IPS DF 4.7 (cell line): ENCODE results near the gene MORC2.

ENCODE experiments used
- DNase-seq: peaks from one replicate; pipeline ENCODE4 v3.0.0-alpha.2; 2013; ENCODE audit warnings: low spot score; ENCODE audit errors: extremely low read depth

The MORC2 gene

DNA sequence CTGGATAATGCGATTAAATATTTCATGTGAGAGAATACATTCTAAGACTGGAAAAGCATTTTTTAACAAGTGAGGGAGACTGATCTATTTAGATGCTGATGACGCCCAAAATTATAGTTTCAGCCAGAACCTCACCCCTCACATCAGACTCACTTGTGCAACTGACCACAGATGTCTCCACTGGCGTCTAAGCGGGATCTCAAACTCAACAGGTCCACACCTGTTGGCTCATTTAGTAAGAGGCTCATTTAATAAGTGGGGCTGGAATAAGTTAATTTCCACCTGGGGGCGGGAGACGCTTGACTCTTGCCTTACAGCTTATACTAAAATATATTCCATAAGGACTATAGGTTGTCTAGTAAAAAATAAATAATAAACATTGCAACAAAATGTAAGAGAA is 47.5 kb downstream of the MORC2 start:
- DNase-seq: no peak

DNA sequence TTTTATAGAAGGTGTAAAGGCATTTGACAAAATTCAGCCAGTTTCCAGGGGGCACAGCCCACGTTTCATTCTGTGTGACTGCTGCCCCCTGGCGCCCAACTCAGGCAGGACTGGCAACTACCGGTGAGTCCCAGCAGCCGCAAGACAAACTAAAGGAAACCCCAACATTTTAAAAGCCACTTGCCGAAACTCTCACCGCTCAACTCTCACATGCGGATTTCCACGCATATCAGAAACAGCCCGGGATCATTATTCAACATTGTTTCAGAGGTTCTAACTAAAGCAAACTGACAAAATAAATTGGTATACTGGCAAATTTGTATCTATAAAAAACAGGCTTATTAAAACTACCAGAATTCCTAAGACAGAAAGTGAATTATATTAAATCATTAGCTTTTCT is 48.2 kb downstream of the MORC2 start:
- DNase-seq: peak; percentile 25

DNA sequence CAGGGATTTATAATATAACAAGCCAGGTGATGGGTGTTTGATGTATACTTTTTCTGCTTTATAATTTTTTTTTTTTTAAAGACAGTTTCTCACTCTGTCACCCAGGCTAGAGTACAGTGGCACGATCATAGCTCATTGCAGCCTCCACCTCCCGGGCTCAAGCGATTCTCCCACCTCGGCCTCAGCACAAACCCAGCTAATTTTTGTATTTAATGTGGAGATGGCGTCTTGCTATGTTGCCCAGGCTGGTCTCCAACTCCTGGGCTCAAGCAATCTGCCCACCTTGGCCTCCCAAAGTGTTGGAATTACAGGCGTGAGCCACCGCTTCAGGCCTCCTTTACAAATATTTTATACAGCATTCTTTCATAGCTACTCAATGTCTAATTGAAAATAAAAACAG is 48.6 kb downstream of the MORC2 start:
- DNase-seq: no peak

DNA sequence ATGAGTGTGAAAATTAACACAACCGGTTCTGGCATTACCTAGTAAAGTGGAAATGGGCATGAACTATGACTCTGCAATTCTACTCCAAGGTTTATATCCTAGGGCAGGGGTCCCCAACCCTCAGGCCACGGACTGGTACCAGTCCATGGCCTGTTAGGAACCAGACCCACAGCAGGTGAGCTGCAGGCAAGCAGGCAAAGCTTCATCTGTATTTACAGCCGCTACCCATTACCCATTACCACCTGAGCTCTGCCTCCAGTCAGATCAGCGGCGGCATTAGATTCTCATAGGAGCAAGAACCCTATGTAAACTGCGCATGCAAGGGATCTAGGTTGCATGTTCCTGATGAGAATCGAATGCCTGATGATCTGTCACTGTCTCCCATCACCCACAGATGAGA is 49.8 kb downstream of the MORC2 start:
- DNase-seq: no peak

DNA sequence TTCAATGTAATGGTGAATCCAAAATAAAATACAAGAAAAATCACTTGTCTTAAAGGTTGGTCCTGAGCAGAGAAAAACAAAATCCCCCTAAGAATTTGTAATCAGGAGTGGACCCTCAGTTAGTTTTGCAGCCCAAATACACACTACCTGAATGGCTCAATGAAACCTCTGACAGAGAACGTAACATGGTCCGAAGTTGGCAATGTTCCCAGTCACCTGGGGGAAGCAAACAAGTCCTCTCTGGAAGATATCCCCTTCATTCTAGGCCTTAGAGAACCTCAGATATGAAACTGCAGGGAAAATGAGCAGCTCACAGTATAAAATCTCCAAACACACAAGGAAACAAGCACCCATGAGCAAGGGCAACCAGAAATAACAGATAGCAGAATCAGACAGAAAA is 58.2 kb downstream of the MORC2 start:
- DNase-seq: no peak

DNA sequence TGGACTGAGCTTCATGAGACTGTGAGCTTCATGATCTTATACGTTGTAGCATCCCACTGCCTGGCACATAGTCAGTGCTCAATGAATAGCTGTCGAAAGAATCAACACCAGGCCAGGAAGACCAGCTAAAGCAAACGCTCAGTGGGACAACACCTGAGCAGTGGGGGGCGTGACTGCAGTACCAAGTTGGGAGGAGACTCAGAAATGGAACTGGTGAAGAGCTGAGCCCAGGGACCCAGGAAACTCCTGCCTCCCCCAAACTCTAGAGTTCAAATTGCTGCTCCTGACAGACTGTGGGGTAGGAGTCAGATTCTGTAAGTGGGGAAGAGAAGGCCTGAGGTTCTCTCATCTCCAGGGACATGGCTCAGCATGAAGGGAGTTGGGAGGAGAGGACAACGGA is 59.3 kb downstream of the MORC2 start:
- DNase-seq: no peak

DNA sequence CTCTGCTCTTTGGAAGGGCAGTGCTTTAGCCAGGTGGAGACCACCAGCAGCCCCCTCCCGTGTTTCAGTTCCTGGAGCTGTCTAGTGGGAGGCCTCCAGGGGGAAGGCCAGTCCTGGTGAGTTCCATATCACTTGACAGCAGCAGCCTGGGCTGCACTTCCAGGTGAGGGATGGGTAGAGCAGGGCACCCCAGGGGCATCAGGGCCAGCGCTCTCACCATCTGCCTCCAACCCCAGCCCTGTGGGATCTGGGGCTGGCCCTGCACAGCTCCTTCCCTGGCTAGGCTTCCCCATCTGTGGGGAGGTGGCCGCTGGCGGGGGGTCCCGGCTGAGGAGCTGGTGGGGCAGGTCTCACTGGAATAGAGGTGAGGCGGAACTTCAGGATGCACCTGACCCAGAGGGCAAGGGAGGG is 60.5 kb downstream of the MORC2 start:
- DNase-seq: no peak

DNA sequence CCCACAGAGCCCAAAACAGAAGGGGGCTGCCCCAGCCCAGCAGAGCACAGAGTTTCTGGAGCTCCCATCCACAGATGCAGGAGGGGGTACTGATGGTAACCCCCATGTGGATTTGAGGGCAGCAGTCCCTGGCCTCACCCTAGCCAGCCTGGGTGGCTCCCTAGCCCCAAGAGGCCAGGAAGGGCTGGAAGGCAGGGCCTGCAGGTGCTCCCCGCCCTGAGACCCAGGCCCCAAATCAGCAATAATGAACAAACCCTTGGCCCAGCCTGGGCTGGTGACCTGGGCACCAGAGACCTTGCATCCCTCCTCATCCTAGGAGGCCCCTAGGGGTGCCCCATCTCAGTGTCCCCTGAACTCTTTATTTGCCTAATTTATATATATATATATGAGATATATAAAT is 61.6 kb downstream of the MORC2 start:
- no peak for DNase-seq

DNA sequence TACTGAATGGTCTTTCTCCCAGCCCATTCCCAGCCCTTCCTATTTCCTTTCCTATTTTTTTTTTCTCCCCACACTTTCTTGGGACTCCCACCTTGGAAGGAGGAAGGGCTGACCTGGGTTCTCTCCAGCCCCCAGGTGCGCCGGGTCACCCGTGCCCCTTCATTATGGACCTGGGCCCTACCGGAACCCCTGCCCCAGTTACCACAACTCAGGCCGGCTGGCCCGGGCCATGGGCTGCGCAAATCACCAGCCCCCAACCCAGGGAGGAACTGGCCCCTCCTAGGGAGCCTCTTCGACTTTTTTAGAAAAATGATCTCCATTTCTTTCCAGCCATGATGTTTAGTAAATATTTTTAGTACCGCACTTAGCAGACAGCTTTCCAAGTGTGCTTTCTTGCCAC is 62.2 kb downstream of the MORC2 start:
- DNase-seq: no peak

DNA sequence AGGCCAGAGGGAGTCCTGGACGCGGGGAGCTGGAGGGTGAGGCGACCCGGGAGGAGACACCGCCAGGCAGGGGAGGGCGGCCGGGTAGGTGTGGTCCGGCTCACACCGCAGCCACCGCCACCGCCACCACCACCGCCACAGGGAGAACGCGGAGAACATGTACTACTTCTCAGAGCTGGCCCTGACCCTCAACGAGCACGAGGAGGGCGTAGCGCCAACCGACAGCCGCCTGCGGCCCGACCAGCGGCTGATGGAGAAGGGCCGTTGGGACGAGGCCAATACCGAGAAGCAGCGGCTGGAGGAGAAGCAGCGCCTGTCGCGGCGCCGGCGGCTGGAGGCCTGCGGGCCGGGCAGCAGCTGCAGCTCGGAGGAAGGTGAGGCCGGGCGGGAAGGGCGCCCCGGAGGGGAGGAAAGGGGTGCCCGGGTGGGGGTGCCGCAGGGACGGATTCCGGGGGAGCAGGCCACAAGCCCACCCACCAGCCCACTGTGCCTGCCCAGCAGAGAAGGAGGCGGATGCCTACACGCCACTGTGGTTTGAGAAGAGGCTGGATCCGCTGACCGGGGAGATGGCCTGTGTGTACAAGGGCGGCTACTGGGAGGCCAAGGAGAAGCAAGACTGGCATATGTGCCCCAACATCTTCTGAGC is 62.8 kb downstream of the MORC2 start:
- no peak for DNase-seq

DNA sequence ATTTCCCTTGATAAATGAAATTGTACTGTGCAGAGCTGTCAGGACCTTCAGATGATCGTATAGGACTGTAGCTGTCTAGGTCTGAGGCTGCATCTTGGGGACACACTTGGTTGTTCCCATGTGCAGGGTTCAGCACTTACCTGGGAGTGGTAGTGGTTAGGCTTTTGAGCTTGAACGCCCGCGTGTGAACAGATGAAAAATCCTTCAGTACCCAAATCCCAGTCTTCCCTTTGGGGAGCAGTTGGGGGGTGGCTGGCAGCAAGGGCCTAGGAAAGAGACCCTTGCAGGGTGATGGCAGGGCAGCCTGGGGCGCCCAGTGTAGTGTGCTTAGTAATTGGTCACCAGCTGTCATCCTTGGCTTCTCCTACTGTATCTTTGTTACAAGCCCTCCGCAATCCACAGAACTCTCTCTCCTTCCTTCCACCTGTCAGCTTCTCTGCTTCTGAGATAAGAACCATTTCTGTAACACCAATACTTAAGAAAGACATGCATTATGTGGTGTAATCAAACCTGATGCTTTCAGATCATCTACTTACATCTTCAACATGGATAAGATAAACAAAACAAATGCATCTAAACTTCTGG is 64.6 kb downstream of the MORC2 start:
- DNase-seq: no peak

DNA sequence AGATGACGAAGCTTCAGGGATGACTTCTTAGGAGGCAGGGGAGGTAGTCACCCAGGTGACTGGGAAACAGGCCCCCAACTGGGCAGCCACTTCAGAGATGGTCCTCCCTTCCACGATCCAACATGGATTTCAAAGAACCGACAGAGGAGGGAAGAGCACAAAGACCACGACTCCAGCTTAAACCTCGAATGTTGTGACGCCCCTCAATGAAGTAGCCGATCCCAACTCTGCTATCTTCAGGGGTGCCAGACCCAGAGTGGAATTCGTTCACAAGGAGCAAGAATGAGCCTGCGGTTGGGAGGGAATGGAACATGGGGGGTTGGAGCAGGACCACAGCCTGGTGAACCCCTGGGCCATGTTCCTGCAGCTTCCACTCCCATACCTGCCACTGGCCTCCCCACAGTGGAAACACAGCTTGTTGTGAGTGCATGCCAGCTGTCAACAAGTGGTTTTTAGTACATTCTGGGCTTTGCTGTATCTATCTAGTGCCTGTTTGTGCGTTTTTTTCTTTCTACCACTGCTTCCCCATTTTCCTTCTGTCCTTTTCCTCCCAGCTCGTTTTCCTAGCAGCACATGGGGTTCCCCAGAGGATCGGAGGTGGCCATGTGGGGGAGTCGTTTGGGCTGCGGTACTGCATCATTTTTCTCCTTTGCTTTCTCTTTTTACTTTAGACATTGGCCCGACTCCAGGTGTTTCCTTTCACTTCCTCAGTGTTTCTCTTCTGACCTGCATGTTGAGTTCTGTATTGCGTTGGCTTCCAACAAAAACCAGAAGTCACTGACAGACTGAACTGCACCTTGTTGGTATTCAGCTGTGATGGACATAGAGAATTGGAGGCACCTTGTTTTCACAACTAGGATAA is 65.8 kb downstream of the MORC2 start:
- no peak for DNase-seq

DNA sequence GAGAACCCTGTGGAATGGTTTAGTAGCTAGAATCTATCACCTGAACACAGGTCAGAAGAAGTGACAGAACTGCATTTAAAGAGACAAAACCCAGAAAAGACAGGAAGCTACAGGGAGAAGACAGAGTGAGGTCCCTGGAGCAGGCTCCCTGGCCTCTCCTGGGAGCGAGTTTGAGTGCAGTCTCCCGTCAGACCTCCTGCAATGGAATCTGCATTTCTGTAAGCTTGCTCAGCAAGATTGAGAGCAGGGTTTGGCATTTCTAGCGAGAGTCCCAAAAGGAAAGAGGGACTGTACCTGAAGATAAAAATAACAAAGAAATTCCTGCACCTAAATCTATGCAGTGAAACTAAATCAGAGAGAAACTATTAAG is 74.2 kb downstream of the MORC2 start:
- DNase-seq: no peak

DNA sequence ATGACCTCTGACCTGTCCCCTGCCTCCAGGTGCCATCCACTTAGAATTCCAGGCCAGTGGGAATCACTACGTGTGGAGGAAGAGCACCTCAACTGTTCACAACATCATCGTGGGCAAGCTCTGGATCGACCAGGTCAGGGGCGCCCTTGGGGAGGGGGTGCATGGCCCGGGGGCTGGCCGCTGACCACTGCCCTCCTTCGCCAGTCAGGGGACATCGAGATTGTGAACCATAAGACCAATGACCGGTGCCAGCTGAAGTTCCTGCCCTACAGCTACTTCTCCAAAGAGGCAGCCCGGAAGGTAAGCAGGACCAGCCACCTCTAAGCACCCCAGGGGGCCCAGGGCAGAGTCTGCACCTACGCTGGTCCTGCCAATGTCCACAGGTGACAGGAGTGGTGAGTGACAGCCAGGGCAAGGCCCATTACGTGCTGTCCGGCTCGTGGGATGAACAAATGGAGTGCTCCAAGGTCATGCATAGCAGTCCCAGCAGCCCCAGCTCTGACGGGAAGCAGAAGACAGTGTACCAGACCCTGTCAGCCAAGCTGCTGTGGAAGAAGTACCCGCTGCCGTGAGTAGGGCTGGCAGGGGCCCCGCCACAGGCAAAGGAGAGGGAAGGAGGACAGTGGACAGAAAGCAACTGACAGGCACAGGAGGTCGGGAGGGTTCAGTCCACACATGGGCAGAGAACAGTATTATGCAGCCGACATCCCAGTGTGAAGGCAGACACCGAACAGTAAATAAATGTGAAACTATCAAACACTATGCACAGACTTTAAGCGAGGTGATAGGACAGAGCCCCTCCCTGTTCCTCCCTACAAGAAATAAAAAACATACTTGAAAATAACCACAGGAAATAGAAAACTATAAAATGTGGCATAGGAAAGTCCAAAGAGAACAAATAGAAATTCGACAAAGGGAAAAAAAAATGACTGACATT is 74.9 kb downstream of the MORC2 start:
- no peak for DNase-seq

DNA sequence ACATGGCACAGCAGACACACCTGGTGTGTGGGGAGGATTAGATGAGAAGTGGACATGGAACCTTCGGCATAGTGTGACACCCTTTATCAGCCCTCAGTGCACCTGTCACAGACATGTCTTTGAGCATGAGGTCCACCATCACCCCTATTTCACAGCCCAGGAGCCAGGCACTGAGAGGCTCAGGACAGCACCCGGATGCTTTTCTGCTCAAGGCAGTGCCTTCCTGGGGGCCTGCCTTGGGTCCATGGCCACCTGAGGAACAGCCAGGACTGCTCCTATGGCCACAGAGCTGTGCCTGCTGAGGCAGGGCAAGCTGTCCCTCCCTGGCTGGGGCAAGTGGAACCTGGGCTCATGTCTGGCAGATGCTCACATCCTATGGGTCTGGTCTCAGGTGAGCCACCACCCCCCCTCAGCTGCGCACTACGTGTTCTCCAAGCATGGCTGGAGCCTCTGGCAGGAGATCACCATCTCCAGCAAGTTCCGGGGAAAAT is 75.8 kb downstream of the MORC2 start:
- DNase-seq: no peak

DNA sequence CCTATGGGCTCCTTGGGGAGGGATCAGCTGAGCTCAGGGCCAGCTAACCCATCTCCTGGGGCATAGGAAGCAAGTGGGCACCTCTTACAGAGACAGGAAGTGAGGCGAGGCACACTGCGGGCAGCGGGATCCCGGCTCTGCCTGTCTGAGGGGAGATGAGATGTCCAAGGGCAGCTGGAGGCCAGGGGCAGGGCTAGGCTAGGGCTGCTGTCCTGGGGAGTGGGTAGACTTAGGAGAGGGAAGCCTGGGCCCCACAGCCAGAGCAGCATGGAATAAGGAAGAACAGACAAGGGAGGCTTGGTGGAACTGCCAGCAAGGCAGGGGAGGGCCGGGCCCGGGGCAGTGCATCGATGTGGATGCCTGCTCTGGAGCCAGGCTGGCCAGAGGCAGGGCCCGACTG is 76.3 kb downstream of the MORC2 start:
- DNase-seq: no peak

DNA sequence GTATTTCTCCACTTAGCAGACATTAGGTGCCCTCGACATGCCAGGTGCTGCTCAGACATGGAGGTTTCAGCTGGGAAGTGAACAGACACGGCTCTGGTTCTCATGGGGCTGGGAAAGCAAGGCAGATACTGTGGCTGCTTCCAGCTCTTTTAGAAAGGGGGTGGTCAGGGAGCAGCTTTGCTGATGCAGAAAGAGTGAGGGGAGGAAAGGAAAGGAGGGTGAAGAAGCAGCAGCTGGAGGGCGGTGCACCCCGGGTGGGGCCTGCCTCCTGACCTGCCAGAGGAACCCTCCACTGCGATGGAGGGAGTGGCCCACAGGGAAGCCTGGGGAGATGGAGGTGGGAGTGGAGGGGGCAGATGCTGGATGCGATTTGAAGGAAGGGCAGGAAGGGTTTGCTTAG is 76.8 kb downstream of the MORC2 start:
- DNase-seq: no peak

DNA sequence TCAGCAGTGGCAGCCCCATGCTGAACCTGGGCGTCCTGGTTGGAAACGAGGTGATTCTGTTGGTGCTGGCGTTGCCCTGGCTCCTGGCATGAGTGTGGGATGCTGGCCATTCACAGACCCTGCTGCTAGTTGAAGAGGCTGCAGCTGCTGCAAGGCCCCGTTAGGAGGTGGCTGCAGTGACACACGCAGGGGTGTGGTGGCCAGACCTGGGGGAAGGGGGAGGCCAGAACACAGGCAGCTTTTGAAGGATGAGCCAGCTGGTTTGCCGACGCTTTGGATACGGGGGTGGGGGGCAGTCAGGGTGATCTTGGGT is 77.2 kb downstream of the MORC2 start:
- no peak for DNase-seq

DNA sequence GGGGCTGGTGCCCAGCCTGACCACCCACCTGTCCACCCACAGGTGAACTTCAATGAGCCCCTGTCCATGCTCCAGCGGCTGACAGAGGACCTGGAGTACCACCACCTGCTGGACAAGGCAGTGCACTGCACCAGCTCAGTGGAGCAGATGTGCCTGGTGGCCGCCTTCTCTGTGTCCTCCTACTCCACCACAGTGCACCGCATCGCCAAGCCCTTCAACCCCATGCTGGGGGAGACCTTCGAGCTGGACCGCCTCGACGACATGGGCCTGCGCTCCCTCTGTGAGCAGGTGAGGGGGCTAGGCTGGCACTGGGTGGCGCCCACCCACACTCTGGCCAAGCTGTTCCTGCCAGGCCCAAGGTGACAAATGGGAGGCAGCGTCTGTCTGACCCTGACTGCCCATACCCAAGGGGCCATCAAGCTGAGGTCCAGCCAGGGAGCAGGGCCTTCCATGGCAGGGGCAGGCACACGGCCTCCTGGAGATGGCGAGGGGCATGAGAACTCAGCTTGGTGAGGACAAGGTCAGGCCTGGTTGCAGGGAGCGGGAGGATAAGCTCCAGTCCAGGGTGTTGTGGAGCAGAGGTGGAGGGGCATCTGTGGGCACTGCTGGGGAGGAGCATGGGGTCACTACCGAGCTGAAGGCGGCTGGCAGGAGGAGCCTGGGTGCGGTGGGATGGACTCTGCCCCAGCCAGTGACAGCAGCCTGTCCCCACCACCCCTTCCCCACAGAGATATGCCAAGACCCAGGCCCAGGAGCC is 77.7 kb downstream of the MORC2 start:
- peak; percentile 22 for DNase-seq

DNA sequence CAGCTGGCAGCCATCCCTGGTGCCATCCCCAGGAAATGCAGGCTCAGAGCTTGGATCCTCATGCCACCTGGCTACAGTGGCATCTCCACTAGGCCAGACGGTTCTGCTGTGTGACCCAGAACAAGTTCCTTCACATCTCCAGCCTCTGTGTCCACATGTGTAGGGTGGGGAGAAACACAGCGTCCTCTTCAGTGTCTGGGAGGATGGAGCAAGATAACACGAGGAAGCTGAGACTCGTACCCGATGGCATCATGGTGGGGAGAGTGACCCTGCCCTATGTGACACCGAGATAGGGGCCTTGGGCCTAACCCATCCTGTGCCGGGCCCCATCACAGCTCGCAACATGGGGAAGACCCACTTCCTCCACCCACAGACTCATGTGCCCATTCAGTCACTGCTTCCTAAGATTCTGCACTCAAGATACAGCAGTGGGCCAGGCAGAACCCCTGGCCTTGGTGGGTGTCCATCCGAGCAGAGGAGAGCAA is 78.5 kb downstream of the MORC2 start:
- no peak for DNase-seq
